HTR-8/SVneo (cell line): ENCODE measurements around the gene SCAP.
A peak's percentile ranks its signal among the peaks of the same experiment; 100 is the strongest.

Experiments used
- DNase-seq: peaks from one replicate; pipeline ENCODE4 v3.0.0; 2011; ENCODE audit warnings: low spot score, mixed read lengths; ENCODE audit not compliant: insufficient read length
- FAIRE-seq: peaks from 2 replicates; lab custom pipeline; 2011; peaks lifted over from hg19 to GRCh38; lab: Jason Lieb, UNC

SCAP gene

GRCh38 chr3:47434849-47435248, 40.9 kb downstream of the SCAP start:
- no peak for DNase-seq
- no peak for FAIRE-seq

DNA sequence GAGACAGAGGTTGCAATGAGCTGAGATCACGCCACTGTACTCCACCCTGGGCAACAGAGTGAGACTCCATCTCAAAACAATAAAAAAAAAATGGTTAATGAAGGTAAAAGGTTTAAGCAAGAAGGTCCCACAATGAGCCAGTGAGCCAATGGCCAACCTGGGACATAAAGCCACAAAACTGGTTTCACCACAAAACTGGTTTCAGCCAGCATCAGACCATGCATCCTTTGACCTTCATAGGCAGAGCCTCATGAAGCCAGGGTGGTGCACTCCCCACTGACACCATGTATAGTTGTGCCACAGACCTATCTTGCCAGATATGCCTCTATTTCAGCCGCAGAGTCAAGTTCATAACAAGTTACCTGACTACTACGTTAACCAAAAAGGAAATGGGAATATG, 41.9 kb downstream of the SCAP start:
- FAIRE-seq (no peak), DNase-seq (no peak)

- DNase-seq (no peak), FAIRE-seq (no peak)
Observed at GRCh38 chr3:47432673-47433072, 43.1 kb downstream of the SCAP start.

DNA sequence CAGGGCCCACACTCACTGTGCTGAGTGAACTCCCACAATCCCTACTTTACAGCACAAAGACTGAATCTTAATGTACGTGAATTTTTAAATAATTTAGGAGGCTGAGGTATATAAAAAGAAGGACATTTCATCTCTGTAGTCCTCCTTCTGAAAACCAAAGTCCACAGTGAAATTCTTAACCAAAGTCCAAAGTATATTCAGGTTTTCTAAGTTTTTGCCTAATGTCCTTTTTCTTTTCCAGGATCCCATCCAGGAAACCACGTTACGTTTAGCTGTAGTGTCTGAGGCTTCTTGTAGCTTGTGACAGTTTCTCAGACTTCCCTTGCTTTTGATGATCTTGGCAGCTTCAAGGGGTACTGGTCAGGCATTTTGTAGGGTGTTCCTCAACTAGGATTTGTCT, 44.5 kb downstream of the SCAP start:
- DNase-seq = no peak
- no peak for FAIRE-seq

DNA sequence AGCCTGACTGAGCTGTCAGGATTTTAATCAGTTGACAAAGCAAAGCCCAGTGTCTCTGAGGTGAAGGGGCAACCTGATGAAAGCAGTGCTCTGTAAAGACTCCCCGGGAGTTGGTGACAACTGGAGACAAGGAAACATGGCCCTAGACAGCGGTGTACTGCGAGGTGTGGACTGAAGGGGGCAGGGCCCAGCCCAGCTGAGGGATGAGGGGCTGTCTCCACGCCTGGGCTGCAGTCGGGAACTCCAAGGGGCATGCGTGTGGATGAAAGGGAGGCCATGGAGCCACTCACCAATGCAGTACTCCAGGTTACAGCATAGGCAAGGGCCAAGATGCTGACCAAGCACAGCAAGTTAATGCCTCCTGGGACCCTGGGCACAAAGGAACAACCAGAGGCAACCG, 45.1 kb downstream of the SCAP start:
- no peak for DNase-seq
- no peak for FAIRE-seq

GRCh38 chr3:47429476-47430270, 46.1 kb downstream of the SCAP start:
- no peak for FAIRE-seq
- no peak for DNase-seq

DNA sequence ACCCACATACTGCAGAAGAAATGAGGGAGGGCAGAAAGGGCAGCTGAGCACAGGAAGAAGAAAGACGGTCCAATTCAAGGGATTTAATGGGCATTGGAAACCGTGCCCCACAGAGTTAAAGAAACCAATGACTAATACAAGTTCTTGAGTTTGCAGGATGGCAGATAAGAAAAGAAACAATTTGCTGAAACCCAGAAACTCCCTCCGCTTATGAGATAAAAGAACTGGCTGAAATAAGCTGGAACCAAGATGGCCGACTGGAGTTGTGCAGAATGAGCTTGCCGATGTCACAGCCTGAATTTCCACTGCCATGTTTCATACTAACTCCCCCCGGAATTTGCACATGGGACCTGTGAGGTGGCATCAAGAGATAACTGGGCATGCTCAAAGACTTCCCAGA, 47.1 kb downstream of the SCAP start:
- DNase-seq (no peak), FAIRE-seq (no peak)

- DNase-seq = no peak
- no peak for FAIRE-seq
Observed at GRCh38 chr3:47427866-47428265, 47.9 kb downstream of the SCAP start.

- DNase-seq (no peak), FAIRE-seq (no peak)
Observed at GRCh38 chr3:47425959-47426358, 49.8 kb downstream of the SCAP start.

GRCh38 chr3:47425383-47425778, 50.4 kb downstream of the SCAP start:
- FAIRE-seq = no peak

GRCh38 chr3:47424434-47425382, 51.0 kb downstream of the SCAP start:
- no peak for DNase-seq
- FAIRE-seq = no peak

More at GRCh38 chr3:47425383-47425778, 50.4 kb downstream of the SCAP start:
- DNase-seq = no peak

- no peak for FAIRE-seq
Observed at GRCh38 chr3:47423548-47424145, 52.1 kb downstream of the SCAP start.

DNA sequence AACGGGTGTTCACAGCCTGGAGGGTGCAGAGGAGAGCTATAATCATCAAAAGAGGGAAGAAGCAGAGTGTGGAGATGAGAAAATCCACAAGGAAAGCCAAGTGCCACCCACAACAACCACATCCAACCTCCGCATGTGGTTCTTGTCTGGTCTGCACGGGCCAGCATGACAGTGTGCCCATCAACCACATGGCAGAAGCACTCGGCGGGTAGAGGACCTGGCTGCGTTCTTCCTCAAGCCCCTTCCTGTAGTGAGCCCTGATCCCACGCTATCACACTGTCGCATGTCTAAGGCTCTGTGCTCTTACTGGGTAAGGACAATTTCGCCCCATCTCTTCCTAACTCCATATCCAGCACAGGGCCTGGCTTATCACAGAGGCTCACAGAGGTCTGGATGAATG, 53.0 kb downstream of the SCAP start:
- no peak for FAIRE-seq

More at GRCh38 chr3:47423548-47424145, 52.1 kb downstream of the SCAP start:
- DNase-seq = no peak

GRCh38 chr3:47421741-47422649, 53.7 kb downstream of the SCAP start:
- FAIRE-seq (no peak), DNase-seq (peak; percentile 28)

More for the DNA sequence above, 53.0 kb downstream of the SCAP start:
- no peak for DNase-seq

GRCh38 chr3:47420511-47421484, 54.9 kb downstream of the SCAP start:
- FAIRE-seq (peak; percentile 90), DNase-seq (peak; percentile 88)

- no peak for FAIRE-seq
Observed at GRCh38 chr3:47420044-47420430, 55.7 kb downstream of the SCAP start.

DNA sequence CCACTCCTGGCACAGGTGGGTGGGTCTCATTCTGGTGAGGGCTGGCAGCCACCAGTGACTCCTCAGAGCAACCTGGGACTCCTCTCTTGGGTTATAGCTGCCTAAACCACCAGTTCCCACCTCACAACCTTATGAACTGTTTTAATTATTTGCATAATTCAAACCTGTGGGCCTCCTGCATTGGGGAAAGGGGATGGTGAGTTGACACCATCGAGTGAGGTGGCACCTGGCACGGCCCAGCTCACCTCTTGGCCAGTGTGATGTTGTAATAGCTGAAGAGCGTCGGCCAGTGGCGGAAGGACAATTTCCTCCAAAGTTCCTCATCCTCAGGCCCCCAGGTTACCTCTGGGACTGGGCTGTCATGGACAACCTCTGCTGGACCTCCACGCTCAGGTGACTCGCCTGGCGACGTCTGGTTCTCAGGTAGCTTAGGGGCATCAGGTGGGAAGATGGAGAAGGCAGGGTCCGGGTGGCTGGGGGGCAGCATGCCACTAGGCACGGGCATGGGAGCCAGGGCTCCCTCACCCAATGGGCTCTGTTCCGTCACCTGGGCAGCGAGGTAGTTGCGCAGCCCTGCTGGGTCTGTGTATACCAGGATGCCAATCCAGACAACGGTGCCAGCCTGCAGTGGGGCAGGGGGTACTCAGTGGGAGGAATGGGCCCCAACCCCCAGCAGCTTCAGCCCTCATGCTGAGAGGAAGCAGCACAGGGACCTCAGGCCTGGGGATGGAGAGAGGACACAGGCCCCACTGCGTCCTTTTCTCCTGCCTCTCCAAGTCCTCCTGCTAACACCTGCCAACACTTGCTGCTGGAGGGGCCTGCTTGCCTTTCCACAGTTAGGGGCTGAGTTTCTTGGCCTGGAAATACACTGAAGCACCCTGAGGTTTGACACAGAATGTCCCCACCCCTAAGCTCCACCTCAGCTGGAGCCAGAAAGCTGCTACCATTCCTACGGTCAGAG, 56.4 kb downstream of the SCAP start:
- DNase-seq = no peak
- no peak for FAIRE-seq

More at GRCh38 chr3:47420044-47420430, 55.7 kb downstream of the SCAP start:
- no peak for DNase-seq
